ENCODE results near the gene CHID1.

Gene CHID1

GRCh38 chr11:907668-908067 lies 2.9 kb downstream of the CHID1 start:
- no peak for DNase-seq

- no peak for DNase-seq
These were observed 4.7 kb downstream of the CHID1 start for GRCh38 chr11:905952-906351.

GRCh38 chr11:904380-904779 lies 6.2 kb downstream of the CHID1 start:
- DNase-seq = no peak

GRCh38 chr11:901452-902061 lies 9.1 kb downstream of the CHID1 start:
- DNase-seq = no peak

- DNase-seq = no peak
These were observed 10.1 kb downstream of the CHID1 start for GRCh38 chr11:900545-900944.

GRCh38 chr11:899724-900123 lies 10.9 kb downstream of the CHID1 start:
- DNase-seq = no peak

GRCh38 chr11:898540-899190 lies 11.9 kb downstream of the CHID1 start:
- DNase-seq = no peak

- DNase-seq = no peak
These were observed 12.5 kb downstream of the CHID1 start for GRCh38 chr11:898143-898511.

GRCh38 chr11:897253-898142 lies 13.1 kb downstream of the CHID1 start:
- DNase-seq = no peak

- no peak for DNase-seq
These were observed 15.1 kb downstream of the CHID1 start for GRCh38 chr11:895331-896110.

- no peak for DNase-seq
These were observed 15.9 kb downstream of the CHID1 start for GRCh38 chr11:894575-895201.

GRCh38 chr11:893008-893654 lies 17.5 kb downstream of the CHID1 start:
- no peak for DNase-seq

GRCh38 chr11:890794-891540 lies 19.6 kb downstream of the CHID1 start:
- DNase-seq = no peak

GRCh38 chr11:889687-890475 lies 20.7 kb downstream of the CHID1 start:
- DNase-seq = no peak

GRCh38 chr11:889257-889656 lies 21.4 kb downstream of the CHID1 start:
- DNase-seq = no peak

GRCh38 chr11:888310-889212 lies 22.0 kb downstream of the CHID1 start:
- DNase-seq = no peak

GRCh38 chr11:887589-887988 lies 23.0 kb downstream of the CHID1 start:
- DNase-seq = no peak

- DNase-seq = no peak
These were observed 24.0 kb downstream of the CHID1 start for GRCh38 chr11:886568-886967.

- no peak for DNase-seq
These were observed 26.0 kb downstream of the CHID1 start for GRCh38 chr11:884578-885070.
